ES-I3 (cell line): ENCODE data around the gene NAPA.

ENCODE experiments used
- H3K36me3 ChIP-seq: 2 replicates; pipeline ENCODE4 v1.6.1; 2013; ENCODE audit warnings: mild to moderate bottlenecking, low read length, control low read depth, moderate library complexity; ENCODE audit not compliant: insufficient read depth
- H3K4me1 ChIP-seq: 2 replicates; pipeline ENCODE4 v1.6.1; 2013; ENCODE audit warnings: mild to moderate bottlenecking, control low read depth, low read length; ENCODE audit not compliant: insufficient read depth
- H3K9ac ChIP-seq: 2 replicates; pipeline ENCODE4 v1.6.1; 2013; ENCODE audit warnings: low read depth, mild to moderate bottlenecking, low read length, moderate library complexity
- H3K9me3 ChIP-seq: 2 replicates; pipeline ENCODE4 v1.6.1; 2013; ENCODE audit warnings: mild to moderate bottlenecking, low read length, moderate library complexity; ENCODE audit not compliant: control insufficient read depth, insufficient read depth

Gene NAPA

GRCh38 chr19:47458672-47459071 is 56.2 kb downstream of the NAPA start:
- H3K36me3 ChIP-seq: no peaks in the 10 kb centered on the region
- no peak overlapping the region for H3K9ac ChIP-seq
- 0 out of 2 replicates have a peak, but pooled peaks cover 4% of the 10 kb centered on the region for H3K4me1 ChIP-seq
- no peaks in the 10 kb centered on the region for H3K9me3 ChIP-seq

- H3K36me3 ChIP-seq: no peaks in the 10 kb centered on the region
Observed at GRCh38 chr19:47456721-47457474, 58.0 kb downstream of the NAPA start.

GRCh38 chr19:47450478-47450877 is 64.4 kb downstream of the NAPA start:
- no peak overlapping the region for H3K9ac ChIP-seq
- peaks cover 11% of the 10 kb centered on the region for H3K4me1 ChIP-seq
- H3K9me3 ChIP-seq: no peaks in the 10 kb centered on the region
- H3K36me3 ChIP-seq: no peaks in the 10 kb centered on the region

More at GRCh38 chr19:47456721-47457474, 58.0 kb downstream of the NAPA start:
- Histone ChIP-seq H3K4me1 (0 out of 2 replicates have a peak, but pooled peaks cover 4% of the 10 kb centered on the region), H3K9me3 (no peaks in the 10 kb centered on the region), H3K9ac (no peak overlapping the region)

- Histone ChIP-seq H3K4me1 (peaks cover 11% of the 10 kb centered on the region), H3K9me3 (no peaks in the 10 kb centered on the region), H3K9ac (peak overlapping the region; percentile 74; the same call in 1 of the 2 replicates), H3K36me3 (no peaks in the 10 kb centered on the region)
Observed at GRCh38 chr19:47448360-47448727, 66.5 kb downstream of the NAPA start.

GRCh38 chr19:47447470-47448359 is 67.1 kb downstream of the NAPA start:
- Histone ChIP-seq H3K9ac (peak overlapping the region; percentile 74), H3K36me3 (no peaks in the 10 kb centered on the region), H3K4me1 (peaks cover 11% of the 10 kb centered on the region), H3K9me3 (no peaks in the 10 kb centered on the region)

- H3K4me1 ChIP-seq: peaks cover 11% of the 10 kb centered on the region
- peak overlapping the region; percentile 74 for H3K9ac ChIP-seq
- no peaks in the 10 kb centered on the region for H3K9me3 ChIP-seq
- no peaks in the 10 kb centered on the region for H3K36me3 ChIP-seq
Observed at GRCh38 chr19:47446534-47447469, 68.1 kb downstream of the NAPA start.

GRCh38 chr19:47445937-47446402 is 68.9 kb downstream of the NAPA start:
- H3K4me1 ChIP-seq: peaks cover 11% of the 10 kb centered on the region
- H3K9ac ChIP-seq: peak overlapping the region; percentile 74; the same call in 1 of the 2 replicates
- no peaks in the 10 kb centered on the region for H3K36me3 ChIP-seq
- H3K9me3 ChIP-seq: no peaks in the 10 kb centered on the region

- peak overlapping the region; percentile 74; the same call in 1 of the 2 replicates for H3K9ac ChIP-seq
Observed at GRCh38 chr19:47445527-47445926, 69.3 kb downstream of the NAPA start.

GRCh38 chr19:47444388-47444821 is 70.5 kb downstream of the NAPA start:
- Histone ChIP-seq H3K9ac (no peak overlapping the region), H3K9me3 (no peaks in the 10 kb centered on the region), H3K4me1 (peaks cover 7% of the 10 kb centered on the region), H3K36me3 (no peaks in the 10 kb centered on the region)

More at GRCh38 chr19:47445527-47445926, 69.3 kb downstream of the NAPA start:
- no peaks in the 10 kb centered on the region for H3K9me3 ChIP-seq
- H3K36me3 ChIP-seq: no peaks in the 10 kb centered on the region
- H3K4me1 ChIP-seq: peaks cover 11% of the 10 kb centered on the region

GRCh38 chr19:47443331-47443730 is 71.5 kb downstream of the NAPA start:
- Histone ChIP-seq H3K4me1 (no peaks in the 10 kb centered on the region), H3K9me3 (no peaks in the 10 kb centered on the region), H3K36me3 (no peaks in the 10 kb centered on the region), H3K9ac (no peak overlapping the region)

- Histone ChIP-seq H3K4me1 (no peaks in the 10 kb centered on the region), H3K9ac (no peak overlapping the region), H3K36me3 (no peaks in the 10 kb centered on the region), H3K9me3 (no peaks in the 10 kb centered on the region)
Observed at GRCh38 chr19:47438793-47439220, 76.1 kb downstream of the NAPA start.
